Common myeloid progenitor, CD34-positive (primary cell): Measurements from ENCODE around the gene KLHL5. TPM values are rescaled to one million over a fixed set of nuclear protein-coding genes. Genes with fewer than 3 reads are reported as not detected.

Experiments
- CTCF ChIA-PET: fragments of 350-600 bp; sonication (Branson Sonifier 250); formaldehyde crosslinking; loops from one replicate; lab custom pipeline; 2021; ENCODE audit warnings: antibody characterized with exemption; lab: Charles Lee
- POLR2A ChIA-PET: fragments of 350-600 bp; sonication (Branson Sonifier 250); formaldehyde crosslinking; loops from one replicate; lab custom pipeline; 2021; ENCODE audit warnings: antibody characterized with exemption; lab: Charles Lee
- DNase-seq, 3 donors: peaks; one replicate each; pipeline versions ENCODE4 v3.0.0 to v3.0.0-alpha.2; 2013
- H3K27ac ChIP-seq, 2 experiments: 1 replicate in 1 of 2; 2 replicates in 1 of 2; pipeline ENCODE4 v1.7.0; 2013; ENCODE audit warnings: inconsistent platforms in 2 of 2, low read length in 2 of 2, mild to moderate bottlenecking in 2 of 2, low read depth in 1 of 2, moderate library complexity in 1 of 2; ENCODE audit not compliant: severe bottlenecking in 2 of 2, insufficient read depth in 1 of 2, poor library complexity in 1 of 2
- H3K27me3 ChIP-seq, 5 experiments: replicated peaks in 2 of 5; 1 replicate in 3 of 5; 2 replicates in 2 of 5; pipeline versions ENCODE4 v1.6.1 to v1.7.0; 2013; ENCODE audit warnings: low read length in 4 of 5, mild to moderate bottlenecking in 2 of 5, moderate library complexity in 2 of 5, inconsistent platforms in 1 of 5; ENCODE audit not compliant: insufficient read depth in 5 of 5, control insufficient read depth in 4 of 5
- H3K36me3 ChIP-seq, 4 experiments: 1 replicate in 2 of 4; 2 replicates in 2 of 4; pipeline versions ENCODE4 v1.6.1 to v1.7.0; 2013; ENCODE audit warnings: low read length in 3 of 4, control low read depth in 1 of 4, mild to moderate bottlenecking in 1 of 4; ENCODE audit not compliant: control insufficient read depth in 4 of 4, insufficient read depth in 4 of 4
- H3K4me1 ChIP-seq, 4 experiments: 1 replicate in 3 of 4; 2 replicates in 1 of 4; pipeline versions ENCODE4 v1.6.1 to v1.7.1; 2013; ENCODE audit warnings: low read length in 3 of 4, mild to moderate bottlenecking in 3 of 4, control low read depth in 1 of 4, inconsistent platforms in 1 of 4, moderate library complexity in 1 of 4; ENCODE audit not compliant: control insufficient read depth in 4 of 4, insufficient read depth in 4 of 4; ENCODE audit errors: control extremely low read depth in 1 of 4
- H3K4me3 ChIP-seq, 7 experiments: 1 replicate in 4 of 7; 2 replicates in 3 of 7; pipeline versions ENCODE4 v1.5.1 to v1.7.0; 2013; ENCODE audit warnings: mild to moderate bottlenecking in 7 of 7, low read length in 6 of 7, moderate library complexity in 6 of 7, inconsistent platforms in 2 of 7, low read depth in 2 of 7, control low read depth in 1 of 7; ENCODE audit not compliant: insufficient read depth in 4 of 7, control insufficient read depth in 1 of 7; ENCODE audit errors: extremely low read depth in 1 of 7
- H3K9me3 ChIP-seq, 5 experiments: 1 replicate in 4 of 5; 2 replicates in 1 of 5; pipeline versions ENCODE4 v1.6.1 to v1.7.1; 2013; ENCODE audit warnings: low read length in 4 of 5, mild to moderate bottlenecking in 2 of 5, inconsistent platforms in 1 of 5, low read depth in 1 of 5, moderate library complexity in 1 of 5; ENCODE audit not compliant: control insufficient read depth in 4 of 5, insufficient read depth in 2 of 5; ENCODE audit errors: control extremely low read depth in 1 of 5
- WGBS: methylation state at CpG from one replicate; pipeline ENCODE4 v1.1.5; 2013; ENCODE audit not compliant: insufficient coverage; 5-methylcytosine and 5-hydroxymethylcytosine counted together
- polyA plus RNA-seq: library from polyadenylated mRNA; unstranded; fragments of 120-200 nt; gene quantifications from one replicate; pipeline ENCODE4 v1.2.1, GENCODE V29; 2013

Gene KLHL5, protein sequence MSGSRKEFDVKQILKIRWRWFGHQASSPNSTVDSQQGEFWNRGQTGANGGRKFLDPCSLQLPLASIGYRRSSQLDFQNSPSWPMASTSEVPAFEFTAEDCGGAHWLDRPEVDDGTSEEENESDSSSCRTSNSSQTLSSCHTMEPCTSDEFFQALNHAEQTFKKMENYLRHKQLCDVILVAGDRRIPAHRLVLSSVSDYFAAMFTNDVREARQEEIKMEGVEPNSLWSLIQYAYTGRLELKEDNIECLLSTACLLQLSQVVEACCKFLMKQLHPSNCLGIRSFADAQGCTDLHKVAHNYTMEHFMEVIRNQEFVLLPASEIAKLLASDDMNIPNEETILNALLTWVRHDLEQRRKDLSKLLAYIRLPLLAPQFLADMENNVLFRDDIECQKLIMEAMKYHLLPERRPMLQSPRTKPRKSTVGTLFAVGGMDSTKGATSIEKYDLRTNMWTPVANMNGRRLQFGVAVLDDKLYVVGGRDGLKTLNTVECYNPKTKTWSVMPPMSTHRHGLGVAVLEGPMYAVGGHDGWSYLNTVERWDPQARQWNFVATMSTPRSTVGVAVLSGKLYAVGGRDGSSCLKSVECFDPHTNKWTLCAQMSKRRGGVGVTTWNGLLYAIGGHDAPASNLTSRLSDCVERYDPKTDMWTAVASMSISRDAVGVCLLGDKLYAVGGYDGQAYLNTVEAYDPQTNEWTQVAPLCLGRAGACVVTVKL
- 36.4 TPM for polyA plus RNA-seq

DNA sequence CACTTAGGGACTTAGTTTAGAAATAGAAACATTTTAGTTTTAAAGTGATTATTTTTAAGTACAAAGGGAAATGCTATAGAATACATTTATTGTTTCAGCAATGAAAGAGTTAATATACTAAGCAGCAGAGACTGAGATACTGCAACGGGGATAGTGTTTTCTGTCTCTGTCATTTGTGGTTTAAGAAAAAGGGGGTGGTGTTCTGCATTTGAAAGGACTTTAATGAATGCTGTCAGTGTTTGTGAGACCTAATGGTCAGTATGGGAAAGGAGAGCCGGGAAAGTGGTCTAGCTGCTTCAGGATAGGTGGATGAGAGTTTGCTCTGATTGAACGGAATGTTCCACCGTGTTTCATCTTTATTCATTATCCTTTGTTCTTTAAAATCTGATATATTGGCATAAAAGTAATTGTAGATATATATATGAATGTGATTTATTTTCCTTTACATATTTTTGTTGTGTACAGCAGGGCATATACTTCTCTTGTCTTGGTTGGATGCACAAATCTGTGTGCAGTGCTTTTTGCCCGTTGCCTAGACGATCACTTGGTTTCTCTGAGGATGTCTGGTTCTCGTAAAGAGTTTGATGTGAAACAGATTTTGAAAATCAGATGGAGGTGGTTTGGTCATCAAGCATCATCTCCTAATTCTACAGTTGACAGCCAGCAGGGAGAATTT is at the start of gene KLHL5:
Gene KLHL5 (plus strand): TSS at position 139 of the 676 bp plus-strand sequence. CDS start 421 bp downstream, at position 560.
- DNase-seq, result no peak
- POLR2A ChIA-PET, result no interaction called here
- CTCF ChIA-PET, result no interaction called here

DNA sequence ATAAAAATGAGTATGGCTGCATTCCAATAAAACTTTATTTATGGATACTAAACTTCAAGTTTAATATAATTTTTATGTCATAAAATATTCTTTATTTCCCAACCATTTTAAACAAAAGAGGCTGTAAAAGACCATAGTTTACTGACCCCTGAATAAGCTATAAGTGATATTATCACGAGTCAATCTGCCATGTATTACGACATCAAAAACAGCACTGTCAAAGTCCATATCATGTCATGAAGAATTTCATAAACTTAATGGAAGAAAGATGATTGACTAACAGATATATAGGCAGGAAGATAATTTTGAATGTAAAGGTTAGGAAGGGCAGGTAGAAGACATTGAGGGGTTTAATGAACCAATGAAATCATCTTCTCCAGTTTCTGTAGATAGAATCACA is 48.0 kb upstream of the KLHL5 start:
- Histone ChIP-seq H3K4me3 (no peak overlapping the region), H3K4me1 (no peaks in the 10 kb centered on the region), H3K9me3 (peaks cover 0 to 13% (median 4%) of the 10 kb centered on the region in 5 experiments), H3K27me3 (no peaks in the 10 kb centered on the region), H3K36me3 (peaks cover 0 to 6% (median 2%) of the 10 kb centered on the region in 4 experiments), H3K27ac (no peak overlapping the region)
- no peak for DNase-seq
- POLR2A ChIA-PET, result no interaction called here
- CTCF ChIA-PET, result no interaction called here
- WGBS, result no CpG with 5 or more reads among the region's 2 CpGs

More for the DNA sequence above, at the start of gene KLHL5:
- Histone ChIP-seq H3K9me3 (no peaks in the 10 kb centered on the region), H3K4me1 (no peaks in the 10 kb centered on the region), H3K4me3 (no peak within 1 kb of the TSS), H3K27ac (no peak within 1 kb of the TSS), H3K27me3 (no peaks in the 10 kb centered on the region), H3K36me3 (peaks cover 0 to 4% (median 0%) of the 10 kb centered on the region in 4 experiments)
- WGBS, result 55% methylated on average over 2 of the region's 7 CpGs

DNA sequence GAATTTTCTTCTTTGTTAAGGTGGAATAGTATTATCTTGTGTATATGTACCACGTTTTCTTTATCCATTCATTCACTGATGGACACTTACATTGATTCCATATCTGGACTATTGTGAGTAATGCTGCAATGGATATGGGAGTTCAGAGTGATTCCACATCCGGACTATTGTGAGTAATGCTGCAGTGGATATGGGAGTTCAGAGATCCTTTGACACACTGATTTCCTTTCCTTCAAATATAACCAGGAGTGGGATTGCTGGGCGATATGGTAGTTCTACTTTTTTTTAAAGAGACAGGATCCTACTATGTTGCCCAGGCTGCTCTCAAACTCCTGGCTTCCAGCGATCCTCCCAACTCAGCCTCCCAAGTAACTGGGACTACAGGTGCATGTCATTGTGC is 41.9 kb upstream of the KLHL5 start:
- Histone ChIP-seq H3K36me3 (peaks cover 0 to 10% (median 2%) of the 10 kb centered on the region in 4 experiments), H3K9me3 (peaks cover 0 to 7% (median 4%) of the 10 kb centered on the region in 5 experiments), H3K27me3 (no peaks in the 10 kb centered on the region), H3K4me1 (peaks cover 0 to 5% (median 2%) of the 10 kb centered on the region in 4 experiments), H3K4me3 (no peak overlapping the region), H3K27ac (no peak overlapping the region)
- ChIA-PET CTCF (no interaction called here), POLR2A (no interaction called here)
- no peak for DNase-seq
- WGBS, result 100% methylated on average over 1 of the region's 4 CpGs

DNA sequence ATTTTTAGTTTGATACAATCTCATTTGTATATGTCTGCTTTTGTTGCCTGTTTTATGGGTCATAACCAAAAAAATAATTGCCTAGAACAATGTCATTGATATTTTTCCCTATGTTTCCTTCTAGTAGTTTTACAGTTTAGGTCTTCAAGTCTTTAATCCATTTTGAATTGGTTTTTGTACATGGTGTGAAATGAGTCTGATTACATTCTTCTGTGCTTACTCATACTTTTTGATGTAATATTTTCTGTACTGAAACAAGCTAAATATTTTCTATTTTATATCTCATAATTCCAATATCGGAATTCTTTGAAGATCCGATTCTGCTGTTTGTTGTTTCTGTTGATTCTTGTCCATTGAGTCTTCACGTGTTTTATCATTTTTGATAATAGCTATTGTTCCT is 40.4 kb upstream of the KLHL5 start:
- no peak overlapping the region for H3K4me3 ChIP-seq
- peaks cover 0 to 4% (median 0%) of the 10 kb centered on the region in 4 experiments for H3K36me3 ChIP-seq
- no peak for DNase-seq
- no peak overlapping the region for H3K27ac ChIP-seq
- no CpG with 5 or more reads among the region's 3 CpGs for WGBS
- H3K27me3 ChIP-seq, result no peaks in the 10 kb centered on the region
- CTCF ChIA-PET, result no interaction called here
- POLR2A ChIA-PET, result no interaction called here
- H3K9me3 ChIP-seq, result no peaks in the 10 kb centered on the region
- peaks cover 0 to 19% (median 11%) of the 10 kb centered on the region in 4 experiments for H3K4me1 ChIP-seq

DNA sequence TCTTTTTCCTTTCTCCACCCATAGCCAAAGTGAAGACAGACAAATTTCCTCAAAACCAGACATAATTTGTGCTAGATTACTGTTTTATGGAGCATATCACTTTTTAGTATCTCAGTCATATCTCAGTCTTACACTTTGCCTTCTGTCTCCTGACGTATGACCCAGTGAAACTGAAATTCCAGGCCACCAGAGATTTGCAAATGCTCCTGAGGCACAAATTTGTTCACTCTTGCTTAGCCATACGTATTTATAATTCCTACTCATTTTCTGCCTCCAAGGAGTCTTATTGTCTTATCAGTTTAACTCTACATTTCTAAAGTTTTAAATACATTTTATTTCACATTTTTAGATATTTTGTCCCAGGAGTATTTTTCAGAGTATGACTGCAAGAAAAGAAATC is 39.8 kb upstream of the KLHL5 start:
- 89% methylated on average over 2 of the region's 2 CpGs for WGBS
- no peak overlapping the region for H3K27ac ChIP-seq
- no peaks in the 10 kb centered on the region for H3K9me3 ChIP-seq
- no peak overlapping the region for H3K4me3 ChIP-seq
- no peak for DNase-seq
- H3K4me1 ChIP-seq, result peaks cover 0 to 20% (median 16%) of the 10 kb centered on the region in 4 experiments
- ChIA-PET CTCF (no interaction called here), POLR2A (no interaction called here)
- H3K36me3 ChIP-seq, result peaks cover 0 to 4% (median 0%) of the 10 kb centered on the region in 4 experiments
- H3K27me3 ChIP-seq, result no peaks in the 10 kb centered on the region

DNA sequence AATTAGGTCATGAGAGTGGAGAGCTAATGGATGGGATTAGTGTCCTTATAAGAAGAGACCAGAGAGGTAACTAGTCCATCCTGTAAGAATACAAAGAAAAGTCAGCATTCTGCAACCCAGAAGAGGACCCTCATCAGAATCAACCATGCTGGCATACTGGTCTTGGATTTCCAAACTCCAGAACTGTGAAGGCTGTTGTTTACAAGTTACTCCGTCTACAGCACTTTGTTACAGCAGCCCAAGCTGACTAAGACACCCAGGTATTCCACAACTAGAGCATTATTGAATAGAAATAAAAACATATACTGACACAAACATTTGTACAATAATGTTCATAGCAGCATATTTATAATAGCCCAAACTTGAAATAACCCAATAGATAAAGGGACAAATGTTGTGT is 39.0 kb upstream of the KLHL5 start:
- CTCF ChIA-PET, result no interaction called here
- no peak overlapping the region for H3K4me3 ChIP-seq
- POLR2A ChIA-PET, result no interaction called here
- DNase-seq, result no peak
- H3K27ac ChIP-seq, result no peak overlapping the region
- H3K4me1 ChIP-seq, result peaks cover 7 to 28% (median 20%) of the 10 kb centered on the region in 4 experiments
- H3K27me3 ChIP-seq, result no peaks in the 10 kb centered on the region
- no CpG with 5 or more reads among the region's 1 CpG for WGBS
- H3K9me3 ChIP-seq, result no peaks in the 10 kb centered on the region
- peaks cover 0 to 4% (median 0%) of the 10 kb centered on the region in 4 experiments for H3K36me3 ChIP-seq
